DMS153 (cell line): ENCODE measurements around the gene ZMIZ1.

Experiments used
- DNase-seq: peaks from one replicate; lab custom pipeline; 2025; lab: John Stamatoyannopoulos, UW

The ZMIZ1 gene, protein sequence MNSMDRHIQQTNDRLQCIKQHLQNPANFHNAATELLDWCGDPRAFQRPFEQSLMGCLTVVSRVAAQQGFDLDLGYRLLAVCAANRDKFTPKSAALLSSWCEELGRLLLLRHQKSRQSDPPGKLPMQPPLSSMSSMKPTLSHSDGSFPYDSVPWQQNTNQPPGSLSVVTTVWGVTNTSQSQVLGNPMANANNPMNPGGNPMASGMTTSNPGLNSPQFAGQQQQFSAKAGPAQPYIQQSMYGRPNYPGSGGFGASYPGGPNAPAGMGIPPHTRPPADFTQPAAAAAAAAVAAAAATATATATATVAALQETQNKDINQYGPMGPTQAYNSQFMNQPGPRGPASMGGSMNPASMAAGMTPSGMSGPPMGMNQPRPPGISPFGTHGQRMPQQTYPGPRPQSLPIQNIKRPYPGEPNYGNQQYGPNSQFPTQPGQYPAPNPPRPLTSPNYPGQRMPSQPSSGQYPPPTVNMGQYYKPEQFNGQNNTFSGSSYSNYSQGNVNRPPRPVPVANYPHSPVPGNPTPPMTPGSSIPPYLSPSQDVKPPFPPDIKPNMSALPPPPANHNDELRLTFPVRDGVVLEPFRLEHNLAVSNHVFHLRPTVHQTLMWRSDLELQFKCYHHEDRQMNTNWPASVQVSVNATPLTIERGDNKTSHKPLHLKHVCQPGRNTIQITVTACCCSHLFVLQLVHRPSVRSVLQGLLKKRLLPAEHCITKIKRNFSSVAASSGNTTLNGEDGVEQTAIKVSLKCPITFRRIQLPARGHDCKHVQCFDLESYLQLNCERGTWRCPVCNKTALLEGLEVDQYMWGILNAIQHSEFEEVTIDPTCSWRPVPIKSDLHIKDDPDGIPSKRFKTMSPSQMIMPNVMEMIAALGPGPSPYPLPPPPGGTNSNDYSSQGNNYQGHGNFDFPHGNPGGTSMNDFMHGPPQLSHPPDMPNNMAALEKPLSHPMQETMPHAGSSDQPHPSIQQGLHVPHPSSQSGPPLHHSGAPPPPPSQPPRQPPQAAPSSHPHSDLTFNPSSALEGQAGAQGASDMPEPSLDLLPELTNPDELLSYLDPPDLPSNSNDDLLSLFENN

DNA sequence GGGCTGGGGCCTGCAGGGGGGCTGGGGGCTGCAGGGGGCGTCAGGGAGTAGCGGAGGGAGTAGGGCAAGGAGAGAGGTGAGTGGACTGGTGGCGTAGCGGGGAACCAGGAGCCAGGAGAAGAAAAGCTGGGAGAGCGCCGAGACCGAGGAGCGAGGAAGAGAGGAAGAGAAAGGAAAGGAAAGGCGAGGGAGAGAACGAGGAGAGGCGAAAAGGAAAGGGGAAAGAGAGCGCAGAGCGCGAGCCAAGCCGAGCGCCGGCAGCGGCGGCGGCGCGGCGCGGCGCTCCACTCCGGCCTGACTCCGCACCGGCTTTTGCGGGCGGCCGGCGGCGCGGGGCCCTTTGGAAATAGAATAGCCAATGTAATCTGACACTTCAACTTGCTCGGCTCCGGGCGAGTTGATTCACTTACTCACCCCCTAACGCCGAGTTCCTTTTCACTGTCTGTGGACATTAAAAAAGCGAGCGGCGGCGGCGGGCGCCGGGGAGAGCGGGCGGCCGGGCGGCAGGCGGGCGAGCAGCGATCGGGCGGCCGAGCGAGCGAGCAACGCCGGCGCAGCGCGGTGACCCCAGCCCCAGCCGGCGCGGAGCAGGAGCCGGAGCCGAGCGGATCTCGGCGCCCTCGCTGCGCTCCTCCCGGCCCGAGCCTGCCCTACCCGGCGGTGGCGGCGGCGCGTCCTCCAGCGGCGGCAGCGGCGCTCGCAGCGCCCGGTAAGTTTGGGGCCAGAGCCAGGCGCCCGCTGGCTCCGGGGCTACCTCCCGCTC, at the start of gene ZMIZ1:
Gene ZMIZ1 (plus strand): TSS at position 405 of the 763 bp plus-strand sequence. CDS start 132,667 bp downstream, outside the sequence.
- DNase-seq: peak; percentile 86

DNA sequence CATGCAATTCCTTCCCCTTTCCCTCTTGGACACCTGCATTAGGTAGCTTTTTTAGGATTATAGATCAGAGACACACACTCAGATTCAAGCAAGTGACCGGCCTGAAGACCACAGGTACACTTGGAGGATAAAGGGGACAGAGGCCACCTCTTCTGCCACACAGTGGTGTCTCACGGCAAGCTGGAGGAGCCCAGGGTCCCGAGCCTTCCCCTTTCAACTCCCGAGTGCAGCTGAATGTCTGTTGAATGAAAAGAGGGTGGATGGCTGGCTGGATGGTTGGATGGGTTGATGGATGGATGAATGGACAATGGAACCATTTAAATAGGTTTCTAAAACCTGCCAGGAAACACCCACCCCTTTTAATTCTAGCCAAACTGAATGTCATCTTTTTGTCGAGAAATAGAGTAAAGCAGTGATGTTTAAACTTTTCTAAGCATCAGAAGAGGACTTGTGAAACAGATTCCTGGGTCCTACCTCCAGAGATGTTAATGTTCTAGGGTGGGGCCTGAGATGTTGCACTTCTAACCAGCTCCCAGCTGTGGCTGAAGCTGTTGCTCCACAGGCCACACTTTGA, 49.2 kb upstream of the ZMIZ1 start:
- no peak for DNase-seq

DNA sequence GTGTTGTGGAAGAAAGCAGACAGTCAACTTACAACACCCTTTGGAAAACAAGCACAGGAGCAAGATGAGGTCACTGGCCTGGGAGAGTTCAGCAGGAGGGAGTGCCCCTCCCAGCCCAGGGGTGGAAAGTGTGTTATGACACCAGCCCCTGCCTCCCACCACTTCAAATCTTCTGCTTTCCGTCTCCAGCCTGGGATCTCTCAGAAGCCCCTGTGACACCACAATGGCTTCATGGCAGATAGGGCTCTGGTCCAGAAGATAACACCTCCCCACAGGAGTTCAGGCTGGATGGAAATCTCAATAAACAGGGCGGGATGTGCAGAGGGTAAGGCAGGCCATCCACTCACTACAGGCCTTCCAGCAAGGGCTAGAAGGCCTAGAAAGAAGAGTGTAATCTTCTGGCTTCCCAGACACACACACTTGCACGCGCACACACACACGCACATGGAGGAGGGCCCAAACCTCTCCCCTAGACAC, 48.7 kb upstream of the ZMIZ1 start:
- DNase-seq: no peak

DNA sequence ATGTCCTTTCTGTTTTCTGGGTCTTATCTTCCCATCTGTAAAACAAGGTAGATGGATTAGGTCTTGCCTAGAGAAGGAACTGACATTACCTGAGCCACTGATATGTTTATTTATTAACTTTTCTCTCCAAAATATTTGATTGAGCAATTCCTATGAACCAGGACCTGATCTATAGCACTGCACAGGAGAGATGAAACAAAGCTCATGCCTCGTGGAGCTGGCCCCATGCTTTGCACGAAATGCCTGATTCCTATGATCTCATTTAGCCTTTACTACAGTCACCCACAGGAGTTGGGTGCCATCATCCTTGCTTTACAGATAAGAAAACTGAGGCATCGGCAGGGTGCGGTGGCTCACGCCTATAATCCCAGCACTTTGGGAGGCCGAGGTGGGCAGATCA, 48.2 kb upstream of the ZMIZ1 start:
- DNase-seq: no peak

DNA sequence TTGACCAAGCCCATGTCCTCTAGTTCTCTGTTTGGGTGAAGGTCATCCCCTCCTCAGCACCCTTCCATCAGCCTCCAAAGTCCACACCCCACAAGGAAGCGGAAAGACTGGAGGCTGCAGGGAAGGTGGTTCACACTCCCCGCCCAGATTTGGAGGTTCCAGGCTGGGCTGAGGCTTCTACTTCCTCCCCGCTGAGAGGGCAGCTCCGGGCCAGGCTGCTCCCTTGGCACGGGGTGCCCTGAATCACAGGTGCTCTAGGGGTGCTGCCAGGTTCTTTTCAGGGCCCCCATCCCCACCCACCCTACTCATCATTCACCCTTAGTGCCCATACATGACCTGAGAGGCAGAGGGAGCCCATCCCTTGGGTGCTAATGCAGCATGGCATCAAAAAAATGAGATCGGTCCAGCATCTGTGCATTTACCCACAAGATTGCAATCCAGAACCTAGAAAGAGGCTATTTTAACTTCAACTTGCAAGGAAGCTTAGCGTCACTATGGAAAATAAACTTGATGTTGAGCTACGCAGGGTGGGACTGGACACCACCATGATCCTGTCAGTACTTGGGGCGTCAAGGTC, 47.3 kb upstream of the ZMIZ1 start:
- no peak for DNase-seq

DNA sequence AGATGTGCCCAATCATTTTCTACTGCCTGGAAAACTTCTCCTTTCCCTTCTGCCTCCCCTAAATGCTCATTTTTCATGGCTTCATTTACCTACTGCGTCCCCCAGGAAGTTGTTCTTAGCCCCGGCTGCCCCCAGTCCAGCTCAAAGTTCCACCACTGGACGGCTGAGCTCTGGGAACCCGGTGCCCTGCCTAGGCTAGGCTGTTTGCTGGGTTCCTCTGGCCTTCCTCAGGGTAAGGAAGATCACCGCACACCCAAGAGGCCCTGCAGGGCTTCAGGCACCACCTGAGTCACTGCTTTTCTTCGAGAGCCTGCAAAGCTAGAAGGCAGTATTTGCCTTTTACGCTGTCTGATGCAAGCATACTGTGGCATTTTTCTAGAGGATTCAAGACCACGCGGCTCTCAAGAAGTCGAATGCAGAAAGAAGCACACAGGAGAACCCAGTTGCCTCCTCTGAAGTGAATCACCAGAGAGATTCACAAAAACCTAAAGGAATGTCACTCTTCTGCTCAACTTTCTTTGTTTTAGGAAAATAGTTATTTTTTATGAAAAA, 46.7 kb upstream of the ZMIZ1 start:
- DNase-seq: no peak

DNA sequence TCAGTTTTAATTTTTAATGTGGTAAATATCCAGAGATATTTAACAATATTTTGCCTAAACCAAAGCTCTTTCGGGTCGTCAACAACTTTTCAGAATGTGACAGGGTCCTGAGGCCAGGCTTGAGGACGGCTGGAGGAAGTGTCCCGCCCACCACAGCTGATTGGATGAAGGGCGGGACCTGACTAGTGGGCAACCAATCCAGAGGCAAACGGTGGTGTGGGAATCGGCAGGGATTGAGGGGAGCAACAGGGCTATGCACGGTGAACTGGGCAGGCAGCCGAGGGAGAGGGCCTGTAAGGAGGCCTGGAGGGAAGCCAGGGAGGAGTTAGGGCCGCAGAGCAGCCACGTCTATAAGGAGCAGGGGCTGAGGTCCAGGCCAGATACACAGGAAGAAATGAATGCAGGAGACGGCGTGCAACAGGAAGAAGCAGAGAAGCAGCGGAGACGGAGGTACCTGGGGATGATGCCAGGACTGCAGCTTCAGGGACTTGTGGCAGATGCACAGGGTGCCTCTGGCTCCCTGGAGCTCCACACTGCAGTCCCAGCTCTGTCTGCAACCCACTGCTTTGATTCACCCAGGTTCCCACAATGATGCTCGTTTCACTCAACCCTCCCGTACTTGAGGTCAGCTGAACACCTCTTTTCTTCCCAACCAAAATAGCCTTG, 46.1 kb upstream of the ZMIZ1 start:
- DNase-seq: no peak

DNA sequence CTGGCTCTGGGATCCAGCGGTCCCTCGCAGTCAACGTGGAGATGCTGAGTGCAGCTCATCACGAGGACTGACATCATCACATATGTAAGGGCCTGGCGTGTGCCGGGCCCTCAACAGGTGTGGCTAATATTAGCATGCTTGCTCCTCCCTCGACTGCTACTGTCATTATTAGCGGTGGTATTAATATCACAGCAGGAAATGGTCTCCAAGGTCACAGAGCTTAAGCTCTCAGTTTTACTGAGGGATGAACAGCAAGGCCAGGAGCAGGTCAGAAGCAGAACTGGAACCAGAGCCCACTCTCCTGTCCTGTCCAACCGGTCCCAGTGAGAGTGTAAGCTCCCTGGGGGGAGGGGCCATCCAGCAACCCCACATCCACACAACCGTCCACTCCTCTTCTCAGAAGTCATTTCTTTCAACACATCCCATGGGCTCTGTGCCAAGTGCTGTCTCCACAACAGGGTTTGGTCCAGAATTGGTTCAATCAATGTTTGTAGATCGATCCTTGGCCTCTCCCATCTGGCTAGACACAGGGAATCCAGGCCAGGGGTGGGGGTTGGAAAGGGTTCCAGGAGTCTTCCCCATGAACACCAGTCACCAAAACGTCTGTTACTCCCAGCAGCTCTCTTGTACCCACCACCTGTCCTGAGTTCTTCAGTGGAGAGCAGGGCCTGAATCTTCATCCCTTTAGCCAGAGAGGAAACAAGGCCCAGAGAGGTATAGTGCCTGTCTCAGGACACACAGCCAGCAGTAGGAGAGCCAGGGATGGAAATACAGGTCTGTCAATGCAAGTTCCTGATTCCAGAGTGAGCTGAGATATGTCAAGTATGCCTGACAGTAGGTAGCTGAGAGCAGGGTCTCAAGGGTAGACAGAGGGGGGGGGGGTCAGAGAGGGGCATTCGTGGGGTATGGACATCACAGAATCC, 45.3 kb upstream of the ZMIZ1 start:
- no peak for DNase-seq

DNA sequence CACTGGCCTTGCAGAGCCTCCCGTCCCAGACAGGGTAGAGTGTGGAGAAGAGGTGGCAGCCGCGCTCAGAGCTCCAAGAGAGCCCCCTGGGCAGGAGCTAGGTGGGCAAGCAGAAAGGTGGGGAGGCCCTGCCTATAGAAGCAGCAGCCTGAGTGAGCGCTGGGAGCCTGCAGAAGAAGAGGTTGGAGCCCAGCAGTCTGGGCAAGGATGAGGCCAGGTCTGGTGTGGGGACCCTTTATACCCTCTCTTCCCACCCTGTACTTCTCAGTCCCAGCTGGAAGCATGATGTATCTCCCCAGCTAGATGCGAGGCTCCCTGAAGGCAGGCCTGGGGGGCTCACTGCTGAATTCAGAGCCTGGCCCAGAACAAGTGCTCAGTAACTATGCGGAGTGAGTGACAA, 44.5 kb upstream of the ZMIZ1 start:
- no peak for DNase-seq

DNA sequence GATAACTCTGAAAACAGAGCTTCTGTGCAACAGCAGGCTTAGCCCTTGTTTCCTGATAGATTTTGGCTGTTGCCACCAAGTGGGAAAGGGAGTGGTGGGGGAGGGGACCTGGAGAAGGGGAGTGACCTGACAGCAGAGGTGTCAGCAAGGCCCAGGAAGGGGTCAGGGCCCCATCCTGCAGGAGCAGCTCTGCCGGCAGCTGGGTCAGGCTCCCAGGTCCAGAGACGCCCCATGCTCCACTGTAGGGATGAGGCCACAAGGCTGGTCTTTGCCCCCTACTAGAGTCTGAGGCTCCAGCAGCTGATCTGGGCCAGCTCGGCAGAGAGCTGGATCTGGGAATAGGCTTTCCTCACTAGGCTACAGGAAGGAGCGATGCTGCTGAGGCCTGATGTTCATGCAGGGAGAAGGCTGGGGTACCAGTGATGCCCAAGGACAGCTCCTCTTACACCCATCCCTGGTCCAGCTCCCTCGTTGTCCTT, 44.0 kb upstream of the ZMIZ1 start:
- DNase-seq: no peak

DNA sequence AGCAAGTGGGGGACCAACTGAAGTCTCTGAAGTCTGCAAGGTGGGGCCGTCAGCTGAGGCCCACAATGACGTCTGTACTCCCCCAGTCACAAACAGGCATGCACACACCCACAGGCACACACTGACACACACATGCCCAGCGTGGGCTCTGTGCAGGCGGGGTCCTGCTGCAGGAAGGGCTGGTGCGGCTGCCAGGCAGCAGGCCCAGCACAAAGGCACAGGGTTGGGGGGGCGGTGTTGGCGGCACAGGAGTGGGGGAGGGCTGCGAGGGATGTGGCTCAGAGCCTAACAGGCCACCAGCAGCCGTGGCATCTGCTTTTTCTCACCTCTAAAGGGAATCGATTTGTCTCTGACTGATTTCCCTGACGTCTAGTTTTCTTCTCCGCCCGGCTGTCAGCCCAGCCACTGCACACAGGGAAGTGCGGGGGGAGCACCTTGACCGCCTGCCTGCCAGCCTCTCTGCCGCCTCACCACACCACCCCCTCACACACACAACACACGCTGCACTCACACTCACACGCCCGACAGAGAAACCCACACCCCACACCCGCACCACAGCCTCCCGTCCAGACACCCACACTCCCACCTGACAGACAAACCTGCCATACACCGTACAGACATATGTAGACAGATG, 43.5 kb upstream of the ZMIZ1 start:
- peak; percentile 12 for DNase-seq

DNA sequence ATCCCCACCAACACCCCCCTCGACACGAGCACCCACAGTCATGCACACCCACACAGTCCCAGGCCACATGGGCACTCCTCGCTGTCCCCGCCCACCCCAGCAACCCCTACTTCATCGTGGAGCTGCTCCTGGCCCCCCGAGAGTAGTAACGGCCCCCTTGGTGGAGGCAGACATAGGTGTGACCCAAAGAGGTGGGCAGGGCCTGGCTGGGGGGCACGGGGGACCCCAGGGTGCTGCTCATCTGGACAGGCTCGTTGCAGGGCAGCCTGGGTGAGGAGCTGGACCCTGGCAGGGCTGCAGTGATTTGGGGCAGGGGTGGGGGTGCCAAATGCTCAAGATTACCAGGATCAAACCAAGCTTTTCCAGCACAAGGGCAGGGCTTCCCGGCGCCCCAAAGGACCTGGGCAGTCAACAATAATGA, 42.4 kb upstream of the ZMIZ1 start:
- no peak for DNase-seq

DNA sequence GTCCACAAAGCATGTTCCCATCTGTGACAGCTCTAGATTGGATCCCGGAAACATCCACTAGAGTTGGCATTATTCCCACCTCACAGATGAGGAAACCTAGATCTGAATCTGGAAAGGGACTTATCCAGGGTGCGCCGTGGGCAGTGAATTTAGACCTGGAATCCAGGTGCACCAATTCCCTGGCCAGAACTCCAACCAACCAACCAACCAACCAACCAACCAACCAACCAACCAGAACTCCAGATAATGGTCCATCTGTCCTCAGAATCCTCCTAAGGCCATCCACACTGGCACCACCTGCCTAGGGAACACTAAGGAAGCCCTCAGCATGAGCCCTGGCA, 42.0 kb upstream of the ZMIZ1 start:
- DNase-seq: no peak

DNA sequence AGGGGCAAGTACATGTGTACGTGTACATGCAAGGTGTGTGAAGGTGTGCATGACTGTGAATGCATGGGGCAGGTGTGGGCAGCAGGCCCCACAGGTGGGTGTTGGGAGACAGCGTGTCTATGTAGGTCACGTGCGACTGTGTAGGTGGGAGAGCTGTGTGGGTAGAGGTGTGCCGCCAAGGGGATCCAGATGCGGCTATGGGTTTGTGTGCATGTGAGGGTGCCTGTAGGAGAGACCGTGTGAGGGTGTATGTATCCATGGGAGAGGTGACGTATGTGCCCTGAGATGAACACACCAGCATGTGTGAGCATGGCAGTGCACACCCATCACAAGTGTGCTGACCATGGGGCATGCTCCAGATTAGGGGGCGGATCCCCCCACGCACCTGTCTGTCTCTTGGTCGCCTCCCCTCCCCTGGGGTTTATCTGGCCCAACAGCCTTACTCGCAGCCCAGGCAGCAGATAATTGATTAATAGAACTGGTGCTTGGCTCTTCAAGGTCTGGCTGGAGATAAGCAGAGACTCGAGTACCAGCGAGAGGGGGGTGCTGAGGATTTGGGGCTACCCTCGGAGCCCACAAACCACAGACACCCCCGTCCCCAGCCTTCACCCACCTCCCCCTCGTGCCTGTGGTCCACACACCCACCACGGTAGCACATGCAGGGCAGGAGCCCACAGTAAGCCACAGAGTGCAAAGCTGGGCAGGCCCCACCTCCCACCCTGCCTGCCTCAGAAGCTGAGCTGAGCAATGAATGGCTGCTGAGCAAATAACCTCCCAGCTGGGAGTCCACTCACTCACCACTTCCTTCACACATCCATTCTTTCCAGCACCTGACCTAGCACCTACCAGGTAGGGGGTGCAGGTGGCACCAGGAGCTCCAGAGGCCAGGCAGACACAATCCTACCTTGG, 41.4 kb upstream of the ZMIZ1 start:
- peak; percentile 77 for DNase-seq

DNA sequence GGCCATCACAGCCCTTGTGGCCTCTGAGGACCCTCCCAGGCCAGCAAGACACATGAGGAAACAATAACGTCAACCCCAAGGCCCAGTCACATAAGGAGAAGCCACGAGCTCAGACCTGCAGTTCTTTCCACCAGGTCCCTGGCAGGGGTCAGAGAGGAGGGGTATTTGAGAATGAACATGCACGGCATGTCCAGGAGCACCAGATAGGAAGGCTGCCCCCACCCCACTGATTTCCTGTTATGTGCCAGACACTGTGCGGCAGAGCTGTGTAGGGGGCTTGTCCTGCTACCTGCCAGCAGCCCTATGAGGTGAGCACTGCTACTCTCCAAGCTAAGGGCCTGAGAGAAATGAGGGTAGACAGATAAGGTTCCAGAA, 40.7 kb upstream of the ZMIZ1 start:
- no peak for DNase-seq

DNA sequence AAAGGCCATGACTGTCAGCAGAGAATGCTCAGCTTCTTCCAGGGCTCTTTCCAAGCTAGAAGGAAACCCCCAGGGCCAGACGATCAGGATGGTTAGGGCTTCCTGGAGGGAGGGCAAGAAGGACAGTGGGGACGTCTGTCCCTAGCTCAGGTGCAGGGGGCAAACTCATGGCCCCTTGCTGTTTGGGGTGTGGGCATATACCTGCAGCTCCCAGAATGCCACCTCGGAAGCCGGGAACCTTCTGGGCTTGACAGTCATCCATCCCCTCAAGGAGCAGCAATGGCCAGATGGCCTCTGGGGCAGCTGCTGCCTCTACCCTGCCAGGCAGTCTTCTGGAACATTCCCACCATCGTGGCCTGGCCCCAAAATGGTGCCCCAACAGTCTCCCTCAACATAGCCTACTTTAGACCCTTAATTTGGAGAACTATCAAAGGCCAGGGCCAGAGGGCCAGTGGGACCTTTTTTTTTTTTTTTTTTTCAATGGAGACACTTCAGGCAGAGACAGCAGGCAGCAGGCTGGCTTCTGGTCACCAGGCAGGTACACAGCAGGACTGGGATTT, 40.2 kb upstream of the ZMIZ1 start:
- DNase-seq: no peak
